ENCODE data around the gene CCDC43. TPM values are rescaled to one million over a fixed set of nuclear protein-coding genes. Genes with fewer than 3 reads are reported as not detected.

The CCDC43 gene
- total and polyA plus RNA-seq, 9 of the 15 experiments (the other 6 are each of a cell fraction or from before 2014, with no cell fraction given) = 11.7 to 42.3 (median 25.9) TPM

GRCh38 chr17:44689477-44690217 is at the start of gene CCDC43 (continued):
- no peak for TF ChIP-seq ZNF175 (CRISPR knock-in tag; IDR thresholded peaks at IDR 0.05; ENCODE audit: low read depth)
- TF ChIP-seq ATF1 (CRISPR knock-in tag; IDR thresholded peaks at IDR 0.05) = no peak
- TF ChIP-seq ATF1 (tag; IDR thresholded peaks at IDR 0.05) = peak; percentile 75
- 0 out of 2 replicates have a peak, but pooled peaks have one; percentile 9 for TF ChIP-seq ZBTB40 (IDR thresholded peaks at IDR 0.05)
- no peak for TF ChIP-seq ZBTB40 (CRISPR knock-in tag; IDR thresholded peaks at IDR 0.05)
- TF ChIP-seq HMGXB4 (CRISPR knock-in tag; IDR thresholded peaks at IDR 0.05) = 0 out of 2 replicates have a peak, but pooled peaks have one; percentile 10
- TF ChIP-seq AFF1 (IDR thresholded peaks at IDR 0.05; ENCODE audit: low read depth in 1 of 2, partially characterized antibody in 2 of 2) = no peak
- TF ChIP-seq POLR2G (IDR thresholded peaks at IDR 0.05; ENCODE audit: low read depth, low read length) = peak; percentile 98
- TF ChIP-seq CREM (IDR thresholded peaks at IDR 0.05; ENCODE audit: low read depth) = 0 out of 2 replicates have a peak, but pooled peaks have one; percentile 6
- TF ChIP-seq SMARCC2 (IDR thresholded peaks at IDR 0.05; ENCODE audit: low read depth) = no peak
- peak; percentile 97 for TF ChIP-seq TAF1 (IDR thresholded peaks at IDR 0.05; ENCODE audit: control insufficient read depth, extremely low read depth, insufficient read depth, low read length, severe bottlenecking)
